HepG2 (cell line): Measurements from ENCODE around the gene KRTAP3-1. TPM values are rescaled to one million over a fixed set of nuclear protein-coding genes. Genes with fewer than 3 reads are reported as not detected.

Experiments
- ATAC-seq: fragments of 200-7000 bp; cut with Tn5 transposase; 3 replicates; pipeline ENCODE4 v1.9.1; 2020; ENCODE audit warnings: mild to moderate bottlenecking, moderate library complexity
- BruUV-seq: library from RNA; stranded (reverse); fragments of 400-500 nt; replicated peaks from 2 replicates; lab custom pipeline; 2021; lab: Mats Ljungman, UMichigan
- CTCF ChIA-PET: fragments of 300-600 bp; formaldehyde crosslinking; extraction: SDS; loops from one replicate; lab custom pipeline; 2021; ENCODE audit warnings: low total read pairs, inconsistent platforms, low intra/inter-chr PET ratio; lab: Yijun Ruan, JAX
- POLR2A ChIA-PET: fragments of 350-600 bp; sonication (Branson Sonifier 250); formaldehyde crosslinking; loops from one replicate; lab custom pipeline; 2020; ENCODE audit warnings: antibody characterized with exemption, inconsistent platforms; lab: Yijun Ruan, JAX
- DNase-seq: peaks from one replicate; pipeline ENCODE4 v3.0.0-alpha.2; 2015; ENCODE audit warnings: low spot score
- FAIRE-seq: peaks from 3 replicates; lab custom pipeline; 2011; peaks lifted over from hg19 to GRCh38; lab: Jason Lieb, UNC
- H2AFZ ChIP-seq: one replicate; pipeline ENCODE4 v1.6.1; 2011; ENCODE audit warnings: low read length, inconsistent platforms
- H3K27ac ChIP-seq: fragments of 300-600 bp; 3 replicates; pipeline ENCODE4 v1.8.0; 2011; ENCODE audit warnings: mixed run types, mild to moderate bottlenecking, mixed read lengths, low read length, inconsistent platforms; ENCODE audit not compliant: insufficient read depth; ENCODE audit errors: extremely low read length
- H3K27me3 ChIP-seq, 2 experiments: fragments of 200-600 bp in 1 of 2; 2 replicates in 1 of 2; 3 replicates in 1 of 2; pipeline versions ENCODE4 v1.6.0 to v1.8.0; 2011; ENCODE audit warnings: low read length in 2 of 2, mild to moderate bottlenecking in 2 of 2, moderate library complexity in 2 of 2, inconsistent platforms in 1 of 2; ENCODE audit not compliant: insufficient read depth in 2 of 2, control insufficient read depth in 1 of 2
- H3K36me3 ChIP-seq, 2 experiments: fragments of 200-600 bp in 1 of 2; replicated peaks in 1 of 2; 2 replicates in 1 of 2; 3 replicates in 1 of 2; pipeline versions ENCODE4 v1.5.1 to v1.8.0; 2011; ENCODE audit warnings: low read length in 2 of 2, inconsistent platforms in 1 of 2; ENCODE audit not compliant: insufficient read depth in 2 of 2, control insufficient read depth in 1 of 2
- H3K4me1 ChIP-seq: 2 replicates; pipeline ENCODE4 v1.5.1; 2012; ENCODE audit warnings: low read length, inconsistent platforms; ENCODE audit not compliant: insufficient read depth
- H3K4me2 ChIP-seq: 2 replicates; pipeline ENCODE4 v1.6.0; 2011; ENCODE audit warnings: low read depth, low read length, inconsistent platforms
- H3K4me3 ChIP-seq, 3 experiments: fragments of 200-600 bp in 1 of 3; sonication (generic), shearing (Covaris generic) in 1 of 3; replicated peaks in 1 of 3; 2 replicates each; pipeline ENCODE4 v1.5.1; 2011 to 2016; ENCODE audit warnings: low read length in 3 of 3, inconsistent platforms in 2 of 3, low read depth in 2 of 3, mild to moderate bottlenecking in 2 of 3, control low read depth in 1 of 3, mixed read lengths in 1 of 3; ENCODE audit not compliant: insufficient read depth in 1 of 3
- H3K79me2 ChIP-seq: one replicate; pipeline ENCODE4 v1.6.1; 2011; ENCODE audit warnings: low read length, inconsistent platforms; ENCODE audit not compliant: insufficient read depth
- H3K9ac ChIP-seq: 2 replicates; pipeline ENCODE4 v1.6.0; 2011; ENCODE audit warnings: mild to moderate bottlenecking, low read depth, low read length, inconsistent platforms; ENCODE audit not compliant: insufficient read depth
- H3K9me3 ChIP-seq: 2 replicates; pipeline ENCODE4 v1.5.1; 2012; ENCODE audit warnings: mild to moderate bottlenecking, low read length
- H4K20me1 ChIP-seq: 2 replicates; pipeline ENCODE4 v1.6.0; 2011; ENCODE audit warnings: inconsistent platforms, mild to moderate bottlenecking, low read length, moderate library complexity; ENCODE audit not compliant: insufficient read depth
- HES4 ChIP-seq: sonication (generic); formaldehyde crosslinking; IDR thresholded peaks from 2 replicates; pipeline ENCODE4 v1.9.0; 2021; ENCODE audit warnings: mild to moderate bottlenecking, missing genetic modification reagents, borderline replicate concordance
- MAFF ChIP-seq: IDR thresholded peaks from 2 replicates; pipeline ENCODE4 v1.6.1; 2011; ENCODE audit warnings: low read depth, low read length, improper control_type of control experiment
- MAFG ChIP-seq: sonication (generic); formaldehyde crosslinking; IDR thresholded peaks from 2 replicates; pipeline ENCODE4 v1.5.1; 2020; ENCODE audit warnings: mild to moderate bottlenecking, missing genetic modification reagents
- MATR3 ChIP-seq: sonication (generic); formaldehyde crosslinking; IDR thresholded peaks from 2 replicates; pipeline ENCODE4 v1.4.0; 2020; ENCODE audit warnings: missing genetic modification reagents
- MED1 ChIP-seq: sonication (generic); formaldehyde crosslinking; IDR thresholded peaks from 2 replicates; pipeline ENCODE4 v1.4.0; 2020; ENCODE audit warnings: missing genetic modification reagents
- PCBP1 ChIP-seq: fragments of 200-400 bp; formaldehyde crosslinking; IDR thresholded peaks from 2 replicates; pipeline ENCODE4 v1.6.1; 2017; ENCODE audit warnings: mild to moderate bottlenecking, low read depth, low read length, borderline replicate concordance
- ZFAT ChIP-seq: sonication (generic); formaldehyde crosslinking; conservative IDR thresholded peaks from 2 replicates; pipeline ENCODE4 v1.8.1; 2023; ENCODE audit warnings: missing genetic modification reagents, inconsistent platforms
- ZFP90 ChIP-seq: sonication (generic); formaldehyde crosslinking; IDR thresholded peaks from 2 replicates; pipeline ENCODE4 v1.8.0; 2022; ENCODE audit warnings: missing genetic modification reagents, mild to moderate bottlenecking, inconsistent platforms, borderline replicate concordance
- WGBS: methylation state at CpG from one replicate; pipeline ENCODE4 v1.1.6; 2017; ENCODE audit warnings: low lambda C conversion rate; 5-methylcytosine and 5-hydroxymethylcytosine counted together
- in situ Hi-C: cut with HindIII; loops from 2 replicates; pipeline ENCODE4 v1.10.0; 2017; ENCODE audit warnings: low pct_unique_long_range_greater_than_20kb; ENCODE audit not compliant: extremely low pct_ligation_motif_present
- intact Hi-C: fragments of 100-400 bp; cut with micrococcal nuclease; formaldehyde crosslinking; loops from one replicate; pipeline ENCODE4 v1.10.0; 2022; ENCODE audit not compliant: unreplicated experiment
- polyA plus RNA-seq, 8 experiments: library from polyadenylated mRNA; depleted of rRNA in 3 of 8; stranded (reverse) in 7 of 8; unstranded in 1 of 8; fragments of >200 nt; fragmentation: Illumina TruSeq in 4 of 8; extraction: Trizol in 4 of 8; gene quantifications; 2 replicates each; pipeline versions ENCODE4 v1.2.1 to v1.2.3, GENCODE V29; 2011 to 2016; ENCODE audit warnings: low read depth in 4 of 8, missing spikeins in 1 of 8, mixed read lengths in 1 of 8; ENCODE audit not compliant: insufficient read depth in 1 of 8
- total RNA-seq, 5 experiments: library from RNA; depleted of rRNA; stranded (reverse); fragments of >200 nt; fragmentation: Illumina TruSeq; extraction: Trizol; gene quantifications; 2 replicates each; pipeline ENCODE4 v1.2.3, GENCODE V29; 2016; ENCODE audit warnings: low read depth in 1 of 5
- TF ChIP-seq, protein P1 (sequence below): sonication (generic); formaldehyde crosslinking; IDR thresholded peaks from 2 replicates; pipeline ENCODE4 v1.5.1; 2020; ENCODE audit warnings: missing genetic modification reagents, mild to moderate bottlenecking, borderline replicate concordance
- TF ChIP-seq, protein P2 (sequence below): sonication (generic); formaldehyde crosslinking; IDR thresholded peaks from 2 replicates; pipeline ENCODE4 v1.4.0; 2020; ENCODE audit warnings: mild to moderate bottlenecking, missing genetic modification reagents
- TF ChIP-seq, protein P3 (sequence below), 2 experiments: fragments of 450-650 bp in 1 of 2; sonication (generic) in 1 of 2; formaldehyde crosslinking in 1 of 2; IDR thresholded peaks; 2 replicates each; pipeline versions ENCODE4 v1.6.1 to v1.8.0; 2016 to 2022; ENCODE audit warnings: antibody characterized with exemption in 1 of 2, mild to moderate bottlenecking in 1 of 2, missing genetic modification reagents in 1 of 2

Gene KRTAP3-1
- total and polyA plus RNA-seq, 2 of the 13 experiments (the other 11 are each of a cell fraction or from before 2014, with no cell fraction given): 0.29 to 3.7 TPM

DNA sequence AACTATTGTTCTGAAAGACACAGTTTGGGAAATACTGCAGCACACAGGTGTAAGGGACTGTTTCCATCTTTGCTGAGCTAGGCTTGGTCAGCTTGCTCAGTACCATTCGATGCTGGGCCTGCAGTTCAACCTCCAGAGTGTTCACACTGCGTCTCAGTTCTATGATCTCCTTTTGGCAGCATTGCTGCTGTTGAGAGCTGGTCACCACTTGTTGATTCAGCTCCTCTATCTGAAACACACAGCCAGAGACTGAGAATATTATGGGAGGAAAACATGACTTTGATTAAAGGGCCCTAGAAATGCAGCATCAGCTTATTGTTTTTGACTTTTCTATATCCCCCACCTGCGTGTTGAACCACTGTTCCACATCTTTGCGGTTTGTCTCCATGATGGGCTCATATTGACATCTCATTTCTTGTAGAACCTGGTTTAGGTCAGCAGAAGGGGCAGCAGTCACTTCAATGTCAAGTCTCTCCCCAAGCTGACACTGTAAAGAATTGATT is 46.8 kb downstream of the KRTAP3-1 start (continued):
- TF ChIP-seq, protein P1, sequence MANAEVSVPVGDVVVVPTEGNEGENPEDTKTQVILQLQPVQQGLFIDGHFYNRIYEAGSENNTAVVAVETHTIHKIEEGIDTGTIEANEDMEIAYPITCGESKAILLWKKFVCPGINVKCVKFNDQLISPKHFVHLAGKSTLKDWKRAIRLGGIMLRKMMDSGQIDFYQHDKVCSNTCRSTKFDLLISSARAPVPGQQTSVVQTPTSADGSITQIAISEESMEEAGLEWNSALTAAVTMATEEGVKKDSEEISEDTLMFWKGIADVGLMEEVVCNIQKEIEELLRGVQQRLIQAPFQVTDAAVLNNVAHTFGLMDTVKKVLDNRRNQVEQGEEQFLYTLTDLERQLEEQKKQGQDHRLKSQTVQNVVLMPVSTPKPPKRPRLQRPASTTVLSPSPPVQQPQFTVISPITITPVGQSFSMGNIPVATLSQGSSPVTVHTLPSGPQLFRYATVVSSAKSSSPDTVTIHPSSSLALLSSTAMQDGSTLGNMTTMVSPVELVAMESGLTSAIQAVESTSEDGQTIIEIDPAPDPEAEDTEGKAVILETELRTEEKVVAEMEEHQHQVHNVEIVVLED (CRISPR knock-in tag): no peak
- no peak for TF ChIP-seq MAFG (CRISPR knock-in tag)
- no peak for TF ChIP-seq MATR3 (CRISPR knock-in tag)
- no peak for TF ChIP-seq MED1
- TF ChIP-seq MAFF: peak; percentile 45

DNA sequence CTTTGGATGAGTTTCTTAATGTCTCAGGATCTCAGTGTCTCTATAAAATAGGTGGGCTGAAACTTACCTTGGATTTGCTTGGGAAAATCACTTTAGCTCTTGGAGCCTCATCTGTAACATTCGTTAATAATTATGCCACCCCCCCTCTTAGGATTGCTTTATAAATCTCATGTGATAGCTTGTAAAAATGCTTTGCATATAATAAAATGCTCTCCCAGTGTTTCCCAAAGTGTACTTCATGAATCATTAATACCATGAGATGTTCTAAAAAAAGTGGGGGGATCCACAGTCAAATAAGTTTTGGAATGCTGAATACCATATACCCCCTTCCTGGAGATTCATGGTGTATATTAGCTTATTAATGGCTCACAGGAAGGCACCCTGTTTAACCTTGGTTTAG is 47.3 kb downstream of the KRTAP3-1 start:
- H3K4me1 ChIP-seq: peaks cover 46% of the 10 kb centered on the region
- no peak overlapping the region for H3K4me2 ChIP-seq
- no peak for FAIRE-seq
- H3K4me3 ChIP-seq: no peak overlapping the region
- no peak overlapping the region for H2AFZ ChIP-seq
- ChIA-PET POLR2A (no interaction called here), CTCF (no interaction called here)
- no peaks in the 10 kb centered on the region for H3K36me3 ChIP-seq
- intact Hi-C loops: no loop called here
- in situ Hi-C loops: loop anchor here (5.0 kb wide), 1 partner anchor 41 kb away; no protein-coding TSS in a partner anchor
- H3K27ac ChIP-seq: no peak overlapping the region
- no peak for ATAC-seq
- 0 out of 2 replicates have a peak, but pooled peaks cover 6% of the 10 kb centered on the region for H3K9me3 ChIP-seq
- H3K9ac ChIP-seq: no peak overlapping the region
- no TSS peak for BruUV-seq
- WGBS: 97% methylated on average over 1 of the region's 1 CpG
- no peaks in the 10 kb centered on the region for H4K20me1 ChIP-seq
- no peak for DNase-seq
- no peaks in the 10 kb centered on the region for H3K27me3 ChIP-seq
- H3K79me2 ChIP-seq: no peaks in the 10 kb centered on the region
- TF ChIP-seq, protein P2, sequence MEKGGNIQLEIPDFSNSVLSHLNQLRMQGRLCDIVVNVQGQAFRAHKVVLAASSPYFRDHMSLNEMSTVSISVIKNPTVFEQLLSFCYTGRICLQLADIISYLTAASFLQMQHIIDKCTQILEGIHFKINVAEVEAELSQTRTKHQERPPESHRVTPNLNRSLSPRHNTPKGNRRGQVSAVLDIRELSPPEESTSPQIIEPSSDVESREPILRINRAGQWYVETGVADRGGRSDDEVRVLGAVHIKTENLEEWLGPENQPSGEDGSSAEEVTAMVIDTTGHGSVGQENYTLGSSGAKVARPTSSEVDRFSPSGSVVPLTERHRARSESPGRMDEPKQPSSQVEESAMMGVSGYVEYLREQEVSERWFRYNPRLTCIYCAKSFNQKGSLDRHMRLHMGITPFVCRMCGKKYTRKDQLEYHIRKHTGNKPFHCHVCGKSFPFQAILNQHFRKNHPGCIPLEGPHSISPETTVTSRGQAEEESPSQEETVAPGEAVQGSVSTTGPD (CRISPR knock-in tag): no peak
- TF ChIP-seq ZFP90 (CRISPR knock-in tag): no peak
- no peak for TF ChIP-seq ZFAT (CRISPR knock-in tag)
- no peak for TF ChIP-seq PCBP1
- no peak for TF ChIP-seq HES4
- TF ChIP-seq, protein P3, sequence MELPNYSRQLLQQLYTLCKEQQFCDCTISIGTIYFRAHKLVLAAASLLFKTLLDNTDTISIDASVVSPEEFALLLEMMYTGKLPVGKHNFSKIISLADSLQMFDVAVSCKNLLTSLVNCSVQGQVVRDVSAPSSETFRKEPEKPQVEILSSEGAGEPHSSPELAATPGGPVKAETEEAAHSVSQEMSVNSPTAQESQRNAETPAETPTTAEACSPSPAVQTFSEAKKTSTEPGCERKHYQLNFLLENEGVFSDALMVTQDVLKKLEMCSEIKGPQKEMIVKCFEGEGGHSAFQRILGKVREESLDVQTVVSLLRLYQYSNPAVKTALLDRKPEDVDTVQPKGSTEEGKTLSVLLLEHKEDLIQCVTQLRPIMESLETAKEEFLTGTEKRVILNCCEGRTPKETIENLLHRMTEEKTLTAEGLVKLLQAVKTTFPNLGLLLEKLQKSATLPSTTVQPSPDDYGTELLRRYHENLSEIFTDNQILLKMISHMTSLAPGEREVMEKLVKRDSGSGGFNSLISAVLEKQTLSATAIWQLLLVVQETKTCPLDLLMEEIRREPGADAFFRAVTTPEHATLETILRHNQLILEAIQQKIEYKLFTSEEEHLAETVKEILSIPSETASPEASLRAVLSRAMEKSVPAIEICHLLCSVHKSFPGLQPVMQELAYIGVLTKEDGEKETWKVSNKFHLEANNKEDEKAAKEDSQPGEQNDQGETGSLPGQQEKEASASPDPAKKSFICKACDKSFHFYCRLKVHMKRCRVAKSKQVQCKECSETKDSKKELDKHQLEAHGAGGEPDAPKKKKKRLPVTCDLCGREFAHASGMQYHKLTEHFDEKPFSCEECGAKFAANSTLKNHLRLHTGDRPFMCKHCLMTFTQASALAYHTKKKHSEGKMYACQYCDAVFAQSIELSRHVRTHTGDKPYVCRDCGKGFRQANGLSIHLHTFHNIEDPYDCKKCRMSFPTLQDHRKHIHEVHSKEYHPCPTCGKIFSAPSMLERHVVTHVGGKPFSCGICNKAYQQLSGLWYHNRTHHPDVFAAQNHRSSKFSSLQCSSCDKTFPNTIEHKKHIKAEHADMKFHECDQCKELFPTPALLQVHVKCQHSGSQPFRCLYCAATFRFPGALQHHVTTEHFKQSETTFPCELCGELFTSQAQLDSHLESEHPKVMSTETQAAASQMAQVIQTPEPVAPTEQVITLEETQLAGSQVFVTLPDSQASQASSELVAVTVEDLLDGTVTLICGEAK (IDR thresholded peaks at IDR 0.05): no peak
- TF ChIP-seq, protein P3 (CRISPR knock-in tag; IDR thresholded peaks at IDR 0.05): no peak
